Fibroblast of skin of right biceps (primary cell): ENCODE data around the gene TMEM167A.

ENCODE experiments used
- DNase-seq: peaks from one replicate; pipeline ENCODE4 v3.0.0-alpha.2; 2013

Gene TMEM167A

DNA sequence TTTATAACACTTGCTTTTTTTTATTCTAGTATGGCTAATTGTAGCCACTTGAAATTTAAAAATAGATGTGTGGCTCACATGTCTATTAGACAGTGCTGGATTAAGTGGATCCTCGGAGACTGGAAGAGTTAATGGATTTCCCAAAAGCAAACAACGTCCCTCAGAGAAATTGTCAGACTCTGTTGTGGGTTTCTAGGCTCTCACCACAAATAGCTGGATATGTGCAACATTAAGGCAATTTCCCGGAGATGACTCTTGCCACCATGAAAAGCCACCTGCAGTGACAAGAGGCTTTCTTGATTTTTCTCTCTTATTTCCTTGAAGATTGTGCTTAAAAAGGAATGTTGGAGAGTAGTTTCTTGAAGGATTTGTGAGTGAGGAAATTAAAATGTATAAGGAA is 43.2 kb downstream of the TMEM167A start:
- peak; percentile 8 for DNase-seq

DNA sequence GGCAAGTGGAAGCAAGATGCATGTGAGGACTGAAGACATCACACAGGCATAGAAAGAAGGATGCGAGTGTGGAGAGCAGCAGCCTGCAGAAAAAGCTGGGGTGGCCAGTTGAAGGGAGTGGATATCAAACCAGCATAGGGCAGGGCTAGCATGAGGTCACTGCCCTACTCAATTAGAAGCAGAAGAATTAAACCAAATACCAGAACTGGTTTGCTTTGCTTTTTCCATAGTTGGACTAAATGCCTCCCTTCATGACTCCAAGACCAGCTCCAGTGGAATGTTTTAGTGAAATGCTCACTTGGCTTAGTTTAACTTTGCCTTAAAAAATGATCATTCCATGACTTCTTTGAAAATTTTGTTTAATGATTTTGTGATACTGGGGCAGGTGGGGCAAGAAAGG is 45.8 kb downstream of the TMEM167A start:
- DNase-seq = no peak

DNA sequence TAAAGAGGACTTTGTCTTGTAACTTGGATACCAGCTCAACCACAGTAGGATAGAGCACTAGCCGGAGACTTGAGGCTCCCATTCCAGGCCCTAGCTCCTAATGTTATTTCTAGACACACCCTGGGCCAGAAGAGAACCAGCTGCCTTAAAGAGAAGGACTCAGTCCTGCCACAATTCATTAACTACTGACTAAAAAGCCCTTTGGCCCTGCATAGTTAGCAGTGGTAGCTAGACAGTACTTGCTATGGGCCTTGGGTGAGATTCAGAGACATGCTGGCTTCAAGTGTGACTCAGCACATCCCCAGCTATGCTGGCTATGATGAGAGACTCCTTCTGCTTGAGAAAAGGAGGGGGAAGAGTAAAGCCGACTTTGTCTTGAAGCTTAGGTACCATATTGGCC is 47.3 kb downstream of the TMEM167A start:
- DNase-seq = peak; percentile 54

DNA sequence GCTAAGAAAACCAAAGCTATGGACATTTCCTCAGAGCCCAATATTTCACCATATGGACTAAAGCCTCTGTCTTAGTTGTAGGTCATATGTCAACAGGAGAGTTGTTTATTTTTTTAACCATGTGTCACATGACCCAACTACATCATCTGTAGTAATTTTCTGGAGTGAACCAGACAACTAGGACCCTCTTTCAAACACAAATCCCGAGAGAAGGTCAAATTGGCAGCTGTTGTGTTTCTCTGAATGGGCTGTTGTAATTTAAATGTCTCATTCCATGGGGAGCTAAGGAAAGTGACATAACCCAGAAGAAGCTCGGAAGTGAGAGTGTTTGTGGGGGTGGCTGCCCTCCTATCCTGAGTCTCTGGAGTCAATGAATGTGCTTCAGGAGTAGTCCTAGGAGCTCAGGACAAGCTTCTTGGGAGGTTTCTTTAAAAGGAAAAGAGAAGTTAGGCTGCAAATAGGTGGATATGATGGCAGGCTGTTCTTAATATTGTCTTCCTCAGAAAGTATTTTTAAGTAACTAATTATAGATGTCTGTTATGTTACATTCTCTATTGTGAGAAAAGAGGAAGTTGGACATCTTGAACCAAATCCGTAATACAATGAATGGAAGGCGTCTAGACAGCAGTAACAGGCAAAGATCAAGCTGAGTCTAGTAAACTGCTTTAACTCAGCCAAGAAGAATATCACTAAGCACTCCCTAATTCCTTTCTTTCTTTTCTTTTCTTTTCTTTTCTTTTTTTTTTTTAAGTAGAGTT is 50.1 kb downstream of the TMEM167A start:
- DNase-seq = no peak

DNA sequence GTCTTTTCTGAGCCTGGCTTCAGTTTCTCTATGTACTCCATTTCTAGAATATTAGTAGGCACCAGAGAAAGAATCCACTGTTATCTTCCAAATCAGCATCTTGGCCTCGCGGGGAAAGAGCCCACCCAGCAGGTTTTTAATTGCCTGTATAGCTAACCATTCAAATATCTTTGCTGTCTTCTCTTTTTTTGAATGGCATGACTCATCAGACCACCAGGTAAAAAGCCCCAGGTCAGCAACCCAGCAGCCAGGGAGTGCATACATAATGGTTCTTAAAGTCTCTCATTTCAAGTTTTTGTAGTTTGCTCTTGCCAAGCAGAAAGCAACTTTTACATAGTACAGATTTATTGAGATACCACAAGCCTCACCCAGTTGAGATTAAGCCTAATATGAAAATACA is 50.7 kb downstream of the TMEM167A start:
- peak; percentile 6 for DNase-seq

DNA sequence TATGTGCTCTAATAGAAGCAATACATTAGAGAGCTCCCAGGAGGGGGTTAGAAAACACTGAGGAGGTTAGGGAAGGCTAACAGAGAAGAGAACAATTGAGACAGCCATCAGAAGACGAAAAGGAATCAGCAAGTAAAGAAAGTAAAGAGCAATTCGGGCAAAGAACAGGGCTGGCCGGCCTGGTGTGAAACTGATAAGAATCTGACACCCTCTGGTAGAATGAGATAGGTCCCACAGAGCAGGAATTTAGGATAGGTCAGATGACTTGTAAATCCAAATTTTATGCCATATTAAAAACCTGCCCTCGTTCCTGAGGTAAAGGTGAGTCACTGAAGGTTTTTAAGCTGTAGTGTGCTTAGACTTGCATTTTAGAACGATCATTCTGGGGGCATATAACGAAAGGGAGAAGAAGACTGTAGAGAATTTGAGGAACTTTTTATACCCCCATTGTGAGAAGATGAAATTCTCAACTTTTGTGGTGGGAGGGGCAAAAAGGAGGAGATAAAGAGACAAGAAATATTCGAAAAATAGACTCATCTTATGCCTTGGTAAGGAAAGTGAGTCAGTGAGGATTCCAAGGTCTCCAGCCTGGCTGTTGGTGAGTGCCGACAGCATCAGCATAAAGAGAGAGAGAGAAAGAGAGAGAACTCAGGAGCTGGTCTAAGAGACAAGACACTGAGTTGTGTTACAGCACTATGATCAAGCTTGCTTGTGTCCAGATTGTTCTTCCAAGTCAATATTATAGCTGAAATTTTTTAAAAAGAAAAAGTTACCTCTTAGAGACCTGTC is 51.3 kb downstream of the TMEM167A start:
- peak; percentile 8 for DNase-seq

DNA sequence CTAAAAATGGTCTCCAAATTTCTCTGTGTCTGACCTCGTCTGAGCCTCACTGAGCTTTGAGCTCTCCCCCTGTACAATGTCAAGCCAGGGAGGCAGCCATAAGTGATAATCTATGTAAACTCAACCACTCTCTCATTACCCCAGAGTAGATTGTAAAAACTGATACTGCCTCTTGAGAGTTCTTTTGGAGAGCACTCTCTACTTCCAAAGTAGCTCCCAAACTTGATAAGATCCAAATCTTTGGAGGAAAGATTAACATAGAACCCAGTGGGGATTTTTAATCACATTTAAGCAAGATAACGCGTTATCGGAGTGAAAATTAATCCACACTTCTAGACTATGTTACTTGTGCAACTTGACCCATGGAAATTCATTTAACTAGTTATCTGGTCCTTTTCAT is 54.9 kb downstream of the TMEM167A start:
- DNase-seq = no peak

DNA sequence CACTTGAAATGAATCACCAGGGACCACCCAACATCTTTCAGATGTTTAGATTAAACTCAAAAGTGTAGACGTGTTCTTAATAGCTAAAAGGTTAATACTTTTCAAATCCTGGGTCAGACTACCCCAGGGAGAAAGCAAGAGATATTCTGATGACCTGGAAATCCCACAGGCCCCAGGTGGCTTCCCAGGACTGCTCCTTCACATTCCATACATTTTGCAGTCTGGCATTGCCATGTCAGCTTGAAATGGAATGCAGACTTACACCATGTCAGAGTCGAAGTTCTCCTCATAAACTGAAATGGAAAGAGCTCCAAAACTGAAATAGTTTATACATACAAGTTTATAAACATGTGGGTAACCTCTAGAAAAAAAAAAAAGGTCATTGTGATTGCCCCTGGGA is 61.5 kb downstream of the TMEM167A start:
- DNase-seq = no peak

DNA sequence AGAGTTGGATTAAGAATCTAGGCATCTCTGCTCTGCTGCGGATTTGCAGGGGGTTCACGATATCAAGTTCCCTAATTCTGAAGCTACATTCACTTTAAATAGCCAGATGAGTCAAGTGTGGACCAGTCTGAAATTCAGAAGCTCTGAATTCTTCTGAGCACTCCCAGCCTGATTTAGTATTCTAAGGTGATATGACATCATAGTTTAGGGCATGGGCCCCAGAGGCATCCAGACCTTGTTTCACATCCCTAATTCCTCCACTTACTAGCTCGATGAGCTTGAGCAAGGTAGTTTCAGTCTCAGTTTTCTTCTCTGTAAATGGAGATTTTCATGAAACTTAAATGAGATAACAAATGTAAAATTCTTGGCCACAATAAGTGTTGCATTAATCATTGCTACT is 65.2 kb downstream of the TMEM167A start:
- peak; percentile 1 for DNase-seq

DNA sequence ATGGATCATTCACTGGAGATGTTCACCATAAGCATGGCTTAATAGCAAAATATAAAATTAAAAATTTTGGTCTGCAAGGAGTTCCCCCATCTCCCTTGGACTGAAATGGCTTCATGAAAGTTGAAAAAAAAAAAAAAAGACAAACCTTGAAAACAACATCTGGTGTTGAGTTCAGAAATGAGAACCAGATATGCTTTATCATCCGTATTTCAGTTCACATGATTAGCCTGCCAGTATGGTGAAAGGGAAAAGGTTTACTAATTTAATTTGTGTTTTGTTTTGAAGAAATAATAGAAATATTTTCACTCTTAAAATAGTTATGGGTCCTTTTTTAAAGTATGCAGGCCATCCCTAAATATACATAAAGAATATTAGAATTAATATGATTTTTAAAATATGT is 67.8 kb downstream of the TMEM167A start:
- DNase-seq = no peak

DNA sequence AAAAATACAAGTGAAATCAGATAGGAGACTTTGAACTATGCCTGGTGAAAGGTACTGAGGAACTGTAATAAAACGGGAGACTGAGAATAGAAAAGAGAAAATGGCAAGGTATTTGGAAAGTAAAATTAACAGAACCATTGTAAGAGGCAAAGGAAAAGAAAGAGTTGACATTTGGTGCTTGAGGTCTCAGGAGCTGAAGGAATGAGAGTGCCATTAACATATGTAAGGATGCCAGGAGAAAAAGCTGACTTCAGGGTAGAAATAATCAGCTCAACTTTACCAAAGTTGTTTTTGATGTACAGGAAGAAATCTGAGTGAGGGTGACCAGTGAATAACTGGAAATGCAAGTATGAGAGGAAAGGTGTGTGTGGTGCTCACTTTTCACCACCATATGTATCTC is 69.4 kb downstream of the TMEM167A start:
- no peak for DNase-seq

DNA sequence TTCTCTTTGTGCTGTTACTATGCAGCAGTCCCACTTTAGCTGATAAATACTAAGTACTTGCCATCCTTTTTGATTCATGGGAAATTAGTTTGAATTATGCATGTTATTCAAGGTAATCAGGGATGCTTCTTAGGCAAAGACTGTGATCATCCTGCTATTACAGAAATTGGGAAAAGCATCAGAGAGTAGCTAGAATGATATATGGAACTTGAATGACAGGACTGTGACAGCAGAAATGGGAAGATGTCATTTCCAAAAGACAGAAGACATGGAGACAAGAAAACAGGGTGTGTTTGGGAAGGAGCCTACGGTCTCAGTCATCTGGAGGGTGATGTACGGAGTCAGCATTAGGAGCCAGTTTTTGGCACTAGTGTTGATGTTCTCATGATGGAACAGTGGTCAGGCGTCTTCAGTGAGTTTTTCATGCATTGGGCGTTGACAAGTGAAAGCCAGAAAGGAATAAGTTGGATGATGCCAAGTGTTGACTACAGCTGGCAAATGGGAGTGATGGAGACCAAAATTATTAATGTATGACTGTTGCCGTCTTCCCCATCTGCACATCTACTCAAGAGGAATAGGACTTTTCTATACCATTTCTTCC is 70.4 kb downstream of the TMEM167A start:
- DNase-seq = no peak

DNA sequence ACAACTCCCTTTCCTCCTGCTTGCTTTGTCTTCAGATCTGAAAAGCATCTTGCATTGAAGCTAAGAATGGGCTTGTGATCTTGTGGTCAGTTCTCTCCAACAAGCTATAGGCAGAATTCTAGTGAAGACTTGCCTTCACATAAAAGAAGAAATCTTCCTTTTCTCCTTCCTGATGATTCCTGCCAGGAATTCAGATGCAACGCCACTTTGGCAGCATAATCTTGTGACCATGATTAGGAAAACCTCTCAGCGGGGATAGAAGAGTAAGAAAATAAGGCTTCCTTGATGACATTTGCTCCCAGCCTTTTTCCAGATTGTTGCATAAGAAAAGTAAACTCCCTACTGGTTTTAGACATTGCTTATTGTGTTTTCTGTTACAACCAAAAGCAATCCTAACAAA is 73.4 kb downstream of the TMEM167A start:
- no peak for DNase-seq
